Stimulated activated CD8-positive, alpha-beta memory T cell treated with anti-CD3 and anti-CD28 coated beads, Interleukin-12 subunit alpha, Interleukin-12 subunit beta, amount 100 ng/mL, for 1 hour (primary cell): ENCODE data around the gene RIC8B.

Experiments
- DNase-seq: peaks from one replicate; pipeline ENCODE4 v3.0.0-alpha.2; 2020; ENCODE audit warnings: low read depth

RIC8B gene

GRCh38 chr12:106868982-106869700 is 94.7 kb downstream of the RIC8B start:
- no peak for DNase-seq

GRCh38 chr12:106870116-106870515 is 95.6 kb downstream of the RIC8B start:
- DNase-seq, result no peak

- DNase-seq, result no peak
Measured at GRCh38 chr12:106871477-106871876, 97.0 kb downstream of the RIC8B start.

DNA sequence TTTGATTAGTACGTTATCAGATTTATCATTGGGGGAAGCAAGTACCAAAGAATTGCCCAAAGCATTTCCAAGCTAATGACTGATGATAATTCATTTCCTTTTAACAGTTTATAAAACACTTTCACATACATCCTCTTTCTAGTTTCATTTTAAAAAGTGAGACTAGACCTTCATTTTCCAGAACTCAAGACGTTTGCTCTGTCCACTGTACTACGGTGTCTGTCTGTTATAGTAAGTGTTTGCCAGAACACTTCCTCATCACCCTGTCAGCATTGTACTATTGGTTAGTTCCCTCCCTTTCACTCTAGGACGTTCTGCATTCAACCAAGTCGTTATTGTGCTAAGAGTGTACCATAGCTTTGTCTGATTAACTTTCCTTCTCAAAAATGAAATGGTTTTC is 99.5 kb downstream of the RIC8B start:
- no peak for DNase-seq

- no peak for DNase-seq
Measured at GRCh38 chr12:106878804-106879203, 104.3 kb downstream of the RIC8B start.

DNA sequence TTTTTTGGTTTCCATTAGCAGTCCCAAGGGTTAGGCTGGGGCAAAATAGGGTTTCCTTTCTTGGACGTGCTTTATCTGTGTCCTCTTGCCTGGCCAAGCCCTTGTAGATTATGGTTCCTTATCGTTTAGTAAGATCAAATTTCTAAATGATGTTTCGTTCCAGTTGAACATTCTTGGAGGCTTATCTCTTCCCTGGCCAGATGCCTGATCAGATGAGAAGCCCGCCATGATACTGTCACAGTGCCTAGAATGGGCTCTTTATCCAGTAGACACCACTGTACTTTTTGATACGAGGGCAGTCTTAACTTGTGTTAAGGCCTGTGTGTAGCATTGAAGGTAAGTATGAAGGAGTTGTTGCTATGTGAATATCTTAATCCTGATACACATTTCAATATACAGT is 105.1 kb downstream of the RIC8B start:
- no peak for DNase-seq

GRCh38 chr12:106883426-106883825 is 108.9 kb downstream of the RIC8B start:
- no peak for DNase-seq

DNA sequence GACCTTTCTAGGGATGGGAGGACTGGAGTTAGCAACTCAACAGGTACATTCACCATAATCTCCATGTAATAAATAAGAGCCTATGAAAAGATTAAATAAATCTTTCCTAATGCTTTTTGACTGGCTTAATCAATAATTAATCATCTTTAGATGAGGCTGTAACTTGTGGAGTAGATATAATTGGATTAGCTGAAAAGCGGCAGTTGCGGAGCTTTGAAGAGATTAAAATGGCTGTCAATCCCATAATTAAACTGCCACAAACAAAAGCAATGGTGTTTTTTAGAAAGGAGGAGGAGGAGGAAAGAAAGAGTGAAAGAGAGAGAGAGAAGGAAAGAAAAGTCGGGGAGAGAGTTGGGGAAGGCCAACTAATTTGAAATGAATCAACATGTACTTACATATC is 110.5 kb downstream of the RIC8B start:
- DNase-seq, result no peak

DNA sequence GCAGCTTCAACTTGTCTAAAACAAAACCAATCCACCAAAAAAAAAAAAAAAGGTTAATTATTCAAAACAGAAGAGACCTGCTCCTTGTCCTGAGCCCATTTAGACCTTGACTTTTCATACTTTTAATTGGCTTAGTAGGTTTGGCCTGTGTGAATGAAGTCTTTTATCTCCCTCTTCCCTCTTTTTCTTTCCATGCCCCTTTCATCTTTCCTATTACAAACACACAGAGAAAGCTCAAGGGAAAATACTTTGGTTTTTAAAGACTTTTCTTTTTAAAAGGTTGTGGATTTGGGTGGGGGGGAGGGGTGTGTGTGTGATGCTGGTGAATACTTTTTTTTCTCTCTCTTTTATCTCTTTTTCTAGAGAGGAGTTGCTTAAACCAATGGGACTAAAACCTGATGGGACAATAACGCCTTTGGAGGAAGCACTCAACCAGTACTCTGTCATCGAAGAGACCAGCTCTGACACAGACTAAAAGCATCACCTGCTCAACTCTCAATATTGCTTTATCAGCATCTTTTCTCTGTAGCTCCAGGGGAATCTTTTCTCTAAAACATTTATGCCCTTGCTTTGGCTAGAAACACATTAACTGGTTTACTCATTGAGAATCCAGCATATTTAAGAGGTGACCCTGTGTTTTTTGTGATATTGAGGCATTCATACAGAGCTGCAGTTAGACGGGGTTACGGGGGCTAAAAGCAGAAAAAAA is 111.2 kb downstream of the RIC8B start:
- DNase-seq, result no peak

DNA sequence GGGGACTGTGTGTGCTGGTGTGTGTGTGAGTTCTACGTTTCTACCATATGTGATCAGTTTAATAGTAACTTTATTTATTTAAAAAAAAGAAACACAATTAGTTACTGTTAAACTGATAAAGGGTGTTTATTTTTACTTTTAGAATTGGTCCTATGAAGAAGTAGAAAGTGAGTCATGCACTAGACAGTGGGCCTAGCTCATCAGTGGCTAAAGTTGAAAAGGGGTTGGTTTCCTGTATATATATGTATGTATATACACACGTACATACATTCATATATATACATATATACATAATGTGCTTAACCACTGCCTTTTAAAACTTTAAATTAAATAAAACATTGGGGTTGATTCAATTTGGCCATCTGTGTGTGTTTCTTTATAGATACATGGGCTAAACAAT is 112.5 kb downstream of the RIC8B start:
- DNase-seq, result no peak

DNA sequence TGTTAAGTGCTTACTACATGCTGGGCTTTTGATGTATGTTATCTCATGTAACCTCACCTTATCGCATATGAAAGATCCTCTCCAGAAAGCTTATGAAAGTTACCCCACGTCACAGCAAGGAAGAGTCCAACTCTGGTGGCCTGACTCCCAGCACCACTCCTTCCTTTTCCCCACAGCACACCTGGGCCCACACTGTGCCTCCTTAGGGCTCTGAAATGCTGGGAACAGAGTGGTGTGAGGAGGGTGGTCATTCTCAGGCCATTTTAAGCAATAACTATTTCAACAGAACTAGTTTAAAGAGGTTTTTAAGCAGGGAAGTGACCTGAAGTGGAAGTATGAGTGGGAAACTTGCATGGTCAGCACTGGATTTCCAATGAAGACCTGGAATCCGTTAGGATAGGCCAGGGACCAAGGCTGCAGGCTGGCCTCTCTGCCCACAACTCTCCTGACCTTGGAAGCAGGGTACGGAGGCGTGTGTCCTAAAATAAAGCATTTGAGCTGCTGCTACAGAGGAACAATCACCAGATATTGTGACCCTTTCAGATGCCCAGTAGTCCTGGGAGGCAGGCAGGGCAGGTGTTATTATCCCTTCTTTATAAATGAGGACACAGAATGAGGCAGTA is 114.0 kb downstream of the RIC8B start:
- DNase-seq, result no peak

GRCh38 chr12:106889326-106889725 is 114.8 kb downstream of the RIC8B start:
- no peak for DNase-seq

DNA sequence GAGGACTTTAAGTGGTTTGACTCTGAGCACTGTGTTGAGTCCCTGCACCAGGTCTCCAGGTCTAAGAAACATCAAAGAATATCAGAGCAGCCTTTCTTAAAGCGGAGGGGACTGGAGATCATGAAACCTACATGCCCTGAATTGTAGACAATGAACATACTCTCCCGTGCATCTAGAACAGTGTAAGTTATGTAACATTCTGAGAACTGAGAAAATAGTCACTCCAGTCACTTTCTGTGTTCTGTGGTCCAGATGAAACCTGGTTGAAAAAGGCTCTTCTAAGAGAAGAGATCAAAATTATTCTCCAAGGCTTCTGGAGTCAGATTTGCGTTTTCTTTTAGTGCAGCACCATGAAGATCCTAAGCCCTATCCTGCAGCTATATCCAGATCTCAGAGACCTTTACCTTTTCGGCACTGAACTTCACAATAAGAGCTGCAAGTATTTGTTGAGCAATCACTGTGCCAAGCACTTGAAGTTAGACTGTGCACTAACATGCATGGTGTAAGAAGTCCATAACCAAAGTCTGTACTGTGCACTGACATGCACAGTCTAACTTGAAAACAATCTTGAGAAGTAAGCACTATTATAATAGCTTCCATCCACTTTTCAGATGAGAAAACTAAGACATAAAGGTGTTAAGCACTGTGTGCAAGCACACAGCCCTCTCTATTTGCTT is 115.6 kb downstream of the RIC8B start:
- no peak for DNase-seq

DNA sequence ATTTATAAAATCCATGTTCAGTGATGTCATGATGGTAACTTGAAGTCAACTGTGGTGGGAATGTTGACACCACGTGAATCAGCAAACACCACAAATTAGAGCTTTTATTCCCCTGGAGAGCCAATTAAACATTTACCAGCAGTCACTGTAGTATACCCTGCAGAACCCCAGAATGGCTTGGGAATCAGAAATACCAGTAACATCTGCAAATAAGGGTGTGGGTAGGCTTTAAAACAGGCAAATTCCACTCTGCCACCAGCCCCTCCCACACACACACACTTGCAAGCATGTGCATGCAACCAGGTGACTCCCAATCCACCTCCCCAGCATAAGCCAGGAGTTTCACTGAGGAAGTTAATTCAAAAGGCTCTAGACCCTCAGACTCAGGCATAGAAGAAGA is 117.6 kb downstream of the RIC8B start:
- no peak for DNase-seq

DNA sequence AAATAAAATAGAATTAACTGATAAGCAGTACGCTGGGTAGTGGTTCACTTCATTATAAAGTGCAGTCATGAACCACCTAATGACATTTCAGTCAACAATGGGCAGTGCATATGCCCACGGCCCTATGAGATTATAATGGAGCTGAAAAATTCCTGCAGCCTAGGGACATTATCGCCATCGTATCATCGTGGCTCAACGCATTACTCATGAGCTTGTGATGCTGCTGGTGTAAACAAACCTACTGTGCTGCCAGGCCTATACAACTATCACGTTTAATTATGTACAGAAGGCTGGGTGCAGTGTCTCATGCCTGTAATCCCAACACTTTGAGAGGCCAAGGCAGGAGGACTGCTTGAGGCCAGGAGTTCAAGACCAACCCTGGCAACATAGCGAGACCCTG is 119.0 kb downstream of the RIC8B start:
- DNase-seq, result no peak

DNA sequence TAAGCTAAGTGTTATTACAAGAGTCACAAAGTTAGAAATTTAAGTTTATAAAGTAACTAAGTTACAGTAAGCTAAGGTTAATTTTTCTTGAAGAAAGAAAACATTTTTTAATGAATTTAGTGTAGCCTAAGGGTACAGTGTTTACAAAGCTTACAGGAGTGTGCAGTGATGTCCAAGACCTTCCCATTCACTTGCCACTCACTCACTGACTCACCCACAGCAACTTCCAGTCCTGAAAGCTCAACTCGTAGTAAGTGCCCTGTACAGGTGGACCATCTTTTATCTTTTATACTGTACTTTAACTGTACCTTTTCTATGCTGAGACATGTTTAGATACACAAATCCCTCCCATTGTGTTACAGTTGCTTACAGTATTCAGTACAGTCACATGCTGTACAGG is 120.3 kb downstream of the RIC8B start:
- no peak for DNase-seq

- no peak for DNase-seq
Measured at GRCh38 chr12:106896603-106897002, 122.1 kb downstream of the RIC8B start.

DNA sequence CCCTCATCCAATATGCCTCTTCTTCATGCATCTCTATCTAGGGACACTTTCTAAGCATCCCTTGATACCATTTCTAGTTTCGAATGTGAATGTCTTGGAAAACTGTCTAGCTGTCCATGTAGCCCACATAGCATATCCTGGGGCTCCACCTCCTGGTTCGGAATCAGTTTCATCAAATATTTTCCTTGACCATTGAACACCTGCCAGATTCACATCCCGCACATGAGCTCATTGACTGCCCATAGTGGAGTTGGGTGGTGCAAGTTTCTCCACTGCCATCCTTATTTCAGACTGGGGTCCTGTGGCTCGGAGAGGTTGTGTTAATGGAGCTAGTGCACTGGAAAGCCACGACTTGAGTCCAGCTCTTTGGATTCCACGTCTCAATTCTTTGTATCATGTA is 122.6 kb downstream of the RIC8B start:
- DNase-seq, result no peak

GRCh38 chr12:106897981-106898901 is 123.8 kb downstream of the RIC8B start:
- DNase-seq, result no peak

DNA sequence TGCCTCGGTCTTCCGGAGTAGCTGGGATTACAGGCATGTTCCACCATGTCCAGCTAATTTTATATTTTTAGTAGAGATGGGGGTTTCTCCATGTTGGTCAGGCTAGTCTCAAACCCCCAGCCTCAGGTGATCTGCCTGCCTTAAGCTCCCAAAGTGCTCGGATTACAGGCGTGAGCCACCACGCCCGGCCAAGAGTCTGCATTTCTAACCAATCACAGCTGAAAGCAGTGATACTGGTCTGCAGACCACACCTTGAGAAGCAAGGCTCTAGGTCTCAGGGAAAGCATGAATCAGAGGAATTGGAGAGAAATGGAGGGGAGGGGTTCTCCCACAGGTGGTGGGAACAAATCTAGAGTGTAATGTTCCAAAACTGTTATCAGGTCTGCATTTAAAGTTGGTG is 126.1 kb downstream of the RIC8B start:
- no peak for DNase-seq

DNA sequence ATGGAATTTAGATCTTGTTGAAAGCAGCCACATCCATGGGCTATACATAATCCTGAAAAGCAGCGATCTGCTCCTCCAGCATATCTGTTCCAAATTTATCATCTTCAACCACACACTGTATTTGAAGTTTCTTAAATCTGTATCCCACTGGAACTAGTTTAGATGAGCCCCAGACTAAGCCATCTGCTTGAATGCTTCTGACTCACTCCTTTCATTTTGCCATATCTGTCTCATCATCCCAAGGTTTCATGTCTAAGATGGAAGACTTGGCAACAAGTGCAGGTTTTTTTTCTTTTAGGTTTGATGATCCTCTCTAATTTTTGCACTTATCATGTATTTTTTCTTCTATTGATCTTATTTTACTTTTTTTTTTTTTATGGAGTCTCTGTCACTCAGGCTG is 126.8 kb downstream of the RIC8B start:
- no peak for DNase-seq

GRCh38 chr12:106902053-106902452 is 127.6 kb downstream of the RIC8B start:
- DNase-seq, result no peak
